SH-SY5Y (cell line): ENCODE data around the gene DNAJB1.

Experiments
- GATA2 ChIP-seq: IDR thresholded peaks from 2 replicates; pipeline ENCODE4 v1.6.1; 2011; ENCODE audit warnings: mild to moderate bottlenecking, low read depth, low read length
- GATA3 ChIP-seq: IDR thresholded peaks from 2 replicates; pipeline ENCODE4 v1.6.1; 2011; ENCODE audit warnings: low read depth, mild to moderate bottlenecking, low read length, moderate library complexity

DNA sequence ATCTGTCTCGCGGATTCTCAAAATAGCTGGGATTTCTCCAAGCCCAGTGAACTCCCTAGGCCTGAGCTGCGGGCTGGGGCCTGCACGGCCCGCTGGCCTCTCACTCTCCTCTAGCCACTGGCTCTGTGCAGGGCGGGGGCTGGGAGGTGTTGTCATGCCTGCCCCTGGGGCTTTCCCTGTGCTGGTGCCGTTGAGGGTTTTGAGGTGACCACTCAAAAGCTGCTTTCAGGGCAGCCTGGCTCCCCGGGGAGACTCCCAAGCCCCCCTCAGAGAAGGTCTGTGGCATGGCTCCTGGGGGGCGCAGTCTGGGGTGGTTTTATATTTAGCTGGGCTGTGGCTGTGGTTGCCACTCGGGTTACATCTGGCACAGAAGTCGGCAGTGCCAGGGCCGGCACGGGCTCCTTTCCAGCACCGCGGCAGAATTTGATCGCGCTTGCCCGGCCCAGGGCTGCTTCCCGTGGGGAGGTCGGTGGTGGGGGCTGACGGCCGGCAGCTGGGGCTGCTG lies 43.7 kb upstream of the DNAJB1 start:
- TF ChIP-seq GATA2: no peak
- no peak for TF ChIP-seq GATA3
